Glutamatergic neuron (in vitro differentiated cells): ENCODE measurements around the gene FSTL4. TPM values are rescaled to one million over a fixed set of nuclear protein-coding genes. Genes with fewer than 3 reads are reported as not detected.

ENCODE experiments used
- DNase-seq: peaks from one replicate; pipeline ENCODE4 v3.0.0; 2022
- H3K27ac Mint-ChIP-seq: one replicate; pipeline ENCODE4 v1.8.0; 2020; ENCODE audit warnings: mild to moderate bottlenecking, mixed read lengths, inconsistent platforms; ENCODE audit not compliant: unreplicated experiment
- H3K27me3 Mint-ChIP-seq: one replicate; pipeline ENCODE4 v1.8.0; 2020; ENCODE audit warnings: mild to moderate bottlenecking, moderate library complexity, mixed read lengths, inconsistent platforms; ENCODE audit not compliant: unreplicated experiment
- H3K36me3 Mint-ChIP-seq: one replicate; pipeline ENCODE4 v1.8.0; 2020; ENCODE audit warnings: mild to moderate bottlenecking, mixed read lengths, inconsistent platforms; ENCODE audit not compliant: unreplicated experiment
- H3K4me1 Mint-ChIP-seq: one replicate; pipeline ENCODE4 v1.8.0; 2020; ENCODE audit warnings: mild to moderate bottlenecking, low read depth, mixed read lengths, inconsistent platforms; ENCODE audit not compliant: unreplicated experiment
- H3K4me3 Mint-ChIP-seq: one replicate; pipeline ENCODE4 v1.8.0; 2020; ENCODE audit warnings: mild to moderate bottlenecking, mixed read lengths, inconsistent platforms; ENCODE audit not compliant: unreplicated experiment
- H3K9me3 Mint-ChIP-seq: one replicate; pipeline ENCODE4 v1.8.0; 2020; ENCODE audit warnings: mild to moderate bottlenecking, moderate library complexity, mixed read lengths, inconsistent platforms; ENCODE audit not compliant: unreplicated experiment
- total RNA-seq: library from RNA; stranded (reverse); fragmentation: NEBNext Ultra II Directional; extraction: Animal tissue kit (Norgen Biotek cat#: 25700); gene quantifications from one replicate; pipeline ENCODE4 v1.2.1, GENCODE V29; 2021; ENCODE audit not compliant: unreplicated experiment
- TF ChIP-seq, protein P1 (sequence below): fragments of 200-600 bp; sonication (generic); IDR thresholded peaks from one replicate; pipeline ENCODE4 v1.5.0; 2021; ENCODE audit not compliant: partially characterized antibody, unreplicated experiment

The FSTL4 gene
- total RNA-seq, 1 donor from 2014 or later: 29.0 TPM

DNA sequence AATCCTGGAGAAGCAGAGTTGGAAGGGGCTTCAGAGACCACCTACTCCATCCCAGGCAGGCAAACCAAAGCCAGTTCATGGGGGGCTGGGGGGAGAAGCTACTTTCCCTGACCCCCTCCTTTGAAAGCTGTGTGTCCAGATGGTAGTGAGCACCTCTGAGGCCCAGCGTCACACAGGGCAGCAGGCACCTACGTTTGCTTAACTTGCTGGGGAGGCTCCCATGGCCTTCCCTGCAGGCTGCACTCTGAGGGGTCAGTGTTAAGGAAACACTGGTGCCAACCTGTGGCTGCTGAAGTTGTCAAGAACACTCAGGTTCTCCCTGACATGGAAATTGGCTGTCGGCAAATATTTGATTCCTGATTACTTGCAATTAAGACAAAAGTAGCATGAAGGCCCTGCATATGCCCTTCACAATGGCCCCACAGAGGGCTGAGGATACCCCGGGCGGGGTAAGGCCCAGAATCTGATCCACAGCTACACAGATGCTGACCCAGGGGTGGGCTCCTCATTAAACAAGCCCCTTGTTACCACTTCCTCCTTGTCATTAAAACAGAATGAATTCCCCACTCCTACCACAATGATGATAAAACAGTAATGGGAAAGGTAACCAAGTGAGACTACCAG lies 208.5 kb downstream of the FSTL4 start:
- TF ChIP-seq, protein P1, sequence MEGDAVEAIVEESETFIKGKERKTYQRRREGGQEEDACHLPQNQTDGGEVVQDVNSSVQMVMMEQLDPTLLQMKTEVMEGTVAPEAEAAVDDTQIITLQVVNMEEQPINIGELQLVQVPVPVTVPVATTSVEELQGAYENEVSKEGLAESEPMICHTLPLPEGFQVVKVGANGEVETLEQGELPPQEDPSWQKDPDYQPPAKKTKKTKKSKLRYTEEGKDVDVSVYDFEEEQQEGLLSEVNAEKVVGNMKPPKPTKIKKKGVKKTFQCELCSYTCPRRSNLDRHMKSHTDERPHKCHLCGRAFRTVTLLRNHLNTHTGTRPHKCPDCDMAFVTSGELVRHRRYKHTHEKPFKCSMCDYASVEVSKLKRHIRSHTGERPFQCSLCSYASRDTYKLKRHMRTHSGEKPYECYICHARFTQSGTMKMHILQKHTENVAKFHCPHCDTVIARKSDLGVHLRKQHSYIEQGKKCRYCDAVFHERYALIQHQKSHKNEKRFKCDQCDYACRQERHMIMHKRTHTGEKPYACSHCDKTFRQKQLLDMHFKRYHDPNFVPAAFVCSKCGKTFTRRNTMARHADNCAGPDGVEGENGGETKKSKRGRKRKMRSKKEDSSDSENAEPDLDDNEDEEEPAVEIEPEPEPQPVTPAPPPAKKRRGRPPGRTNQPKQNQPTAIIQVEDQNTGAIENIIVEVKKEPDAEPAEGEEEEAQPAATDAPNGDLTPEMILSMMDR: no peak
- H3K36me3 Mint-ChIP-seq: no peaks in the 10 kb centered on the region
- DNase-seq: no peak
- H3K4me1 Mint-ChIP-seq: no peaks in the 10 kb centered on the region
- H3K27me3 Mint-ChIP-seq: peaks cover 7% of the 10 kb centered on the region
- no peak overlapping the region for H3K4me3 Mint-ChIP-seq
- H3K9me3 Mint-ChIP-seq: peaks cover 7% of the 10 kb centered on the region
- H3K27ac Mint-ChIP-seq: no peak overlapping the region

DNA sequence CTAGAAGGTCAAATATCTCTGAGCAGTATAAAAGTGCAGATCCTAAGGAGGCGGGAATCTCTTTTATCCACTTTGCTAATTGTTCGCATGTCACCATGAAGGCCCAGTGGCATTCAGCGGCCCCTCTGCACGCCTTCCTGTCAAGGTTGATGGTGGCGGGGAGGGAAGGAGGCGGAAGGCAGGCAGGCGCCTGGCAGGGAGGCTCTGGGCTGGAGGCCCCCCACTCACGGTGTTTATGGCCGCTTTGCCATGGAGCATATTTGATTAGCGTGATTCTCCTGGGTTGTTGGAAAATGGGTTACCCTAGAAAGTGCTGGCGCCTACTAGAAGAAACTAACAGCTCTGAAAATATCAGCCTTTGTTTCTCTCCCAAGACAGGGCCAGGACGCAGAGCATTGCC lies 209.6 kb downstream of the FSTL4 start:
- no peak overlapping the region for H3K27ac Mint-ChIP-seq
- TF ChIP-seq, protein P1: no peak
- no peaks in the 10 kb centered on the region for H3K4me1 Mint-ChIP-seq
- H3K27me3 Mint-ChIP-seq: peaks cover 7% of the 10 kb centered on the region
- peaks cover 4% of the 10 kb centered on the region for H3K36me3 Mint-ChIP-seq
- H3K4me3 Mint-ChIP-seq: no peak overlapping the region
- peaks cover 7% of the 10 kb centered on the region for H3K9me3 Mint-ChIP-seq
- DNase-seq: no peak

DNA sequence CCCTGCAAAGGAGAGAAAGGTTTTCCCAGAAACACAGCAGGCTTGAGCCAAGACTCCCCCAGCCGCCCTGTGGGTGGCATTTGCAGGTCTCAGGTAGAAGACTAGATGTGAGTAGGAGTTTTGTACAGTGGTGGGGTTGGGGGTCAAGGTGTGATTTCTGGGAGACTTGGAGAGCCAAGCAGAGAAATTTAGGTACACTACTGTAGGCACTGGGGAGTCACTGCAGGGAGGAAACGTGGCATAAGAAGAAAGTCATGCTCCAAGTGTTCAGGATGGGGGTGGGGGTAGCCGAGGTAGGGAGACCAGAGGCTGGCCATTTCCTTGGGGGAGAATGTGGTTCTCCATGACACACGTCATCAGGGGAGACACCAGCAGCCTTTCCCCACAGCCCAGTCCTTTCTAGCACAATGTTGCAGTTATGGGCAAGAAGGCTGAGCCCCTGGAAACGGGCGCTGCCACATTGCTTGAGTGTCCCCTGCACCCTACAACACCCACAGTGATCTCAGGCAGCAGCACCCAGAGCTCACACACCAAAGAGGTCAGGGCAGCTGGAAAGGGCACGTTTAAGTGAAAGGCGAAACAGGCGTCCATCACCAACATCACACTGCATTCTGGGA lies 210.5 kb downstream of the FSTL4 start:
- Mint-ChIP-seq H3K4me3 (no peak overlapping the region), H3K27ac (no peak overlapping the region), H3K4me1 (no peaks in the 10 kb centered on the region), H3K36me3 (peaks cover 4% of the 10 kb centered on the region), H3K9me3 (peaks cover 7% of the 10 kb centered on the region), H3K27me3 (peaks cover 5% of the 10 kb centered on the region)
- no peak for DNase-seq
- TF ChIP-seq, protein P1: no peak

DNA sequence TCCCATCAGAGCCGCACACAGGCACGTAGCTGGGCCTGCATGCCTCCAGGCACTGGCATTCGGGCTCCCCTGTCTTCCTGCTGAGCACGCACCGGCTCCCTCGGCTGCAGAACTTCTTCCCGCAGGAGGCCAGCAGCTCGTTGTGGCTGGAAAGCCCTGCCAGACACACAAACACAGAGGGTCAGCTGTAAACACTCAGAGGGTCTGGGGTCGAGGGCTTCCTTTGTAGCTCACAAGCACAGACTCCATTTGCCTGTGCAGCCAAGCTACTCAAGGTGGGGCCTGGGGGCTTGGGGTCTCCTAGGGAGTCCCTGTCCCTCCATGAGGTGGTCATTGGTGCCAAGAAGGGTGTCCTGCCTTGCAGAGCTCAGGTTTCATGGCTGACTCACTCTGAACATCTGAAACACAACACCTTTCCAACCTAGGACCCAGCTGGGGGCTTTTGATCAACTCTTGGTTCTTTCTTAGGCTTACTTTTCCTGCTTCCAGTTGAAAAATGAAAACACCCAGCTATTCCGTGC lies 211.4 kb downstream of the FSTL4 start:
- Mint-ChIP-seq H3K36me3 (peaks cover 4% of the 10 kb centered on the region), H3K27me3 (peaks cover 5% of the 10 kb centered on the region), H3K9me3 (peaks cover 7% of the 10 kb centered on the region), H3K4me1 (no peaks in the 10 kb centered on the region), H3K27ac (no peak overlapping the region), H3K4me3 (no peak overlapping the region)
- no peak for DNase-seq
- TF ChIP-seq, protein P1: no peak

DNA sequence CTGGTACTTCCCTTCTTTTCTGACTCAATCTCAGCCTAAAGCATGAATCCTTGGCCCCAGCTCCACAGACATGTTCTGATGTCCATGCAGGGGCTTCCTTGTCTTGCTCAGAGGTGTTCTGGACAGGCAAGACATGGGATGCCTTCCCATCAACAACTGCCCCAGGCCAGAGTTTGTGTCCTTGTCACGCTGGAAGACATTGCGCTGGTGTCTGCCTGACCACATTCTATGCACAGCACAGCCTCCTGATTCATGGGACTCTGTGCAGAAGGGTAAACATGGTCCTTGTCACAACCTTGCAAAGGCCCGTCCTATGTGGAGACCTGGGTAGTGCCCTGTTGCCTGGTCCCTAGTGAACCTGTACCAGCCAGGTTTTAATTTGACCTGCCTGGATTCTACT lies 212.2 kb downstream of the FSTL4 start:
- peaks cover 7% of the 10 kb centered on the region for H3K27me3 Mint-ChIP-seq
- TF ChIP-seq, protein P1: no peak
- H3K27ac Mint-ChIP-seq: no peak overlapping the region
- DNase-seq: no peak
- H3K4me3 Mint-ChIP-seq: no peak overlapping the region
- peaks cover 10% of the 10 kb centered on the region for H3K36me3 Mint-ChIP-seq
- H3K4me1 Mint-ChIP-seq: no peaks in the 10 kb centered on the region
- H3K9me3 Mint-ChIP-seq: peaks cover 10% of the 10 kb centered on the region
